Left lung (tissue), 10 donors: ENCODE results near the gene GAS1. TPM values are rescaled to one million over a fixed set of nuclear protein-coding genes. Genes with fewer than 3 reads are reported as not detected.

Experiments used
- ATAC-seq: fragments of 200-7000 bp; cut with Tn5 transposase; one replicate; pipeline ENCODE4 v1.9.1; 2020; ENCODE audit warnings: moderate library complexity
- DNase-seq, 4 donors: peaks; one replicate each; pipeline ENCODE4 v3.0.0-alpha.2; 2013 to 2020
- H3K27ac ChIP-seq, 2 donors: fragments of 200-600 bp; sonication (generic) in 1 of 2; one replicate each; pipeline versions ENCODE4 v1.5.0 to v1.8.0; 2020 to 2021
- H3K27me3 ChIP-seq, 2 donors: fragments of 200-600 bp; sonication (generic) in 1 of 2; one replicate each; pipeline versions ENCODE4 v1.5.0 to v1.8.0; 2020 to 2021
- H3K36me3 ChIP-seq, 2 donors: fragments of 200-600 bp; sonication (generic) in 1 of 2; one replicate each; pipeline versions ENCODE4 v1.5.0 to v1.8.0; 2020 to 2021
- H3K4me1 ChIP-seq, 2 donors: fragments of 200-600 bp; one replicate each; pipeline ENCODE4 v1.8.0; 2021
- H3K4me3 ChIP-seq, 2 donors: fragments of 200-600 bp; sonication (generic) in 1 of 2; one replicate each; pipeline versions ENCODE4 v1.5.0 to v1.8.0; 2020 to 2021; ENCODE audit warnings: mild to moderate bottlenecking in 1 of 2
- H3K9me3 ChIP-seq, 2 donors: fragments of 200-600 bp; sonication (generic) in 1 of 2; one replicate each; pipeline versions ENCODE4 v1.5.0 to v1.8.0; 2020 to 2021
- CTCF ChIP-seq, 2 donors: fragments of 200-600 bp; sonication (generic) in 1 of 2; IDR thresholded peaks; one replicate each; pipeline versions ENCODE4 v1.5.0 to v1.8.0; 2021; ENCODE audit warnings: antibody characterized with exemption in 2 of 2
- intact Hi-C, 2 donors: fragments of 100-400 bp; cut with DNase I; formaldehyde crosslinking; loops; one replicate each; pipeline versions ENCODE4 v1.11.2 to v1.14.2; 2022
- polyA plus RNA-seq, 6 donors: library from polyadenylated mRNA; unstranded; fragments of 120-200 nt; gene quantifications; one replicate each; pipeline ENCODE4 v1.2.1, GENCODE V29; 2013; ENCODE audit not compliant: insufficient read length in 6 of 6
- total RNA-seq, 2 donors: library from RNA; stranded (reverse); fragmentation: NEBNext Ultra II Directional; extraction: Animal tissue kit (Norgen Biotek cat#: 25700); gene quantifications; one replicate each; pipeline ENCODE4 v1.2.1, GENCODE V29; 2021
- donor health status: DM: no; HTN: yes; CAD: no.
- donor health status: DM: no; HTN: no; CAD: no.

GAS1 gene
- total and polyA plus RNA-seq, 8 donors, result 9.8 to 33.5 (median 20.3) TPM

- no peak for TF ChIP-seq CTCF (IDR thresholded peaks at IDR 0.05)
- intact Hi-C loops, result no loop called here
- Histone ChIP-seq H3K9me3 (peaks cover 0 to 3% of the 10 kb centered on the region in 2 donors), H3K4me3 (no peak overlapping the region), H3K27ac (no peak overlapping the region), H3K27me3 (peaks cover 18 to 72% of the 10 kb centered on the region in 2 donors), H3K36me3 (no peaks in the 10 kb centered on the region), H3K4me1 (no peaks in the 10 kb centered on the region)
- ATAC-seq (no peak), DNase-seq (no peak)
Observed at GRCh38 chr9:86902176-86902575, 45.1 kb downstream of the GAS1 start.

GRCh38 chr9:86901511-86901910 is 45.8 kb downstream of the GAS1 start:
- no peak for TF ChIP-seq CTCF (IDR thresholded peaks at IDR 0.05)
- DNase-seq, result no peak
- intact Hi-C loops, result no loop called here
- Histone ChIP-seq H3K4me3 (no peak overlapping the region), H3K4me1 (no peaks in the 10 kb centered on the region), H3K9me3 (peaks cover 0 to under 1% of the 10 kb centered on the region in 2 donors), H3K27ac (no peak overlapping the region), H3K36me3 (no peaks in the 10 kb centered on the region), H3K27me3 (peaks cover 18 to 72% of the 10 kb centered on the region in 2 donors)
- no peak for ATAC-seq
